Pancreas (tissue), 10 donors: ENCODE results near the gene ADGRG3. TPM values are rescaled to one million over a fixed set of nuclear protein-coding genes. Genes with fewer than 3 reads are reported as not detected.

Experiments
- ATAC-seq, 4 donors: fragments of 200-7000 bp; cut with Tn5 transposase; one replicate each; pipeline versions ENCODE4 v1.8.0 to v1.9.1; 2020; ENCODE audit warnings: mild to moderate bottlenecking in 4 of 4, moderate library complexity in 4 of 4
- DNase-seq, 6 donors: peaks; one replicate each; pipeline ENCODE4 v3.0.0-alpha.2; 2020
- FAIRE-seq: peaks from 2 replicates; lab custom pipeline; 2012; peaks lifted over from hg19 to GRCh38; lab: Jason Lieb, UNC
- H3K27ac ChIP-seq, 4 donors: fragments of 200-600 bp; sonication (generic); 1 replicate in 3 of 4; 2 replicates in 1 of 4; pipeline versions ENCODE4 v1.5.0 to v1.8.0; 2020
- H3K27me3 ChIP-seq, 4 donors: fragments of 200-600 bp; one replicate each; pipeline ENCODE4 v1.8.0; 2021
- H3K36me3 ChIP-seq, 3 donors: fragments of 200-600 bp; sonication (generic) in 1 of 3; one replicate each; pipeline versions ENCODE4 v1.5.0 to v1.8.0; 2020 to 2021
- H3K4me1 ChIP-seq, 3 donors: fragments of 200-600 bp; one replicate each; pipeline ENCODE4 v1.8.0; 2021
- H3K4me3 ChIP-seq, 4 donors: fragments of 200-600 bp; sonication (generic) in 2 of 4; one replicate each; pipeline versions ENCODE4 v1.5.0 to v1.8.0; 2020 to 2021
- H3K9me3 ChIP-seq, 4 donors: fragments of 200-600 bp; one replicate each; pipeline ENCODE4 v1.8.0; 2021
- CTCF ChIP-seq, 4 donors: fragments of 200-600 bp; sonication (generic) in 3 of 4; IDR thresholded peaks; one replicate each; pipeline versions ENCODE4 v1.5.0 to v1.8.0; 2021; ENCODE audit warnings: antibody characterized with exemption in 4 of 4
- WGBS, 2 donors: extraction: QIAGEN DNeasy Blood & Tissue Kit; methylation state at CpG; one replicate each; pipeline ENCODE4 v1.1.7; 2013; 5-methylcytosine and 5-hydroxymethylcytosine counted together
- intact Hi-C, 3 donors: fragments of 100-400 bp; cut with DNase I; formaldehyde crosslinking; loops; one replicate each; pipeline versions ENCODE4 v1.11.1 to v1.14.2; 2022
- polyA plus RNA-seq, 2 donors: library from polyadenylated mRNA; stranded (reverse); fragments of 200-250 nt; gene quantifications; one replicate each; pipeline ENCODE4 v1.2.3, GENCODE V29; 2013
- total RNA-seq, 6 donors: library from RNA; stranded (reverse); fragmentation: NEBNext Ultra II Directional in 4 of 6; extraction: Animal tissue kit (Norgen Biotek cat#: 25700) in 4 of 6; gene quantifications; one replicate each; pipeline versions ENCODE4 v1.2.1 to v1.2.4, GENCODE V29; 2021 to 2023
- donor health status: healthy with polysubstance abuse.
- donor health status: DM: no; HTN: no; CAD: no; lungs with moderate emphysema.
- donor health status: DM: no; HTN: no; CAD: no.
- donor health status: control.
- donor health status: control.
- donor health status: Bipolar disorder and iron deficiency.
- donor health status: DM: yes; HTN: yes; CAD: no.
- donor health status: DM: no; HTN: no; CAD: no.
- donor health status: DM: no; HTN: no; CAD: no.
- donor health status: DM: yes; HTN: yes; CAD: no.

The ADGRG3 gene
- total and polyA plus RNA-seq, 8 donors = 0.14 to 0.84 (median 0.53) TPM

- Histone ChIP-seq H3K27me3 (no peaks in the 10 kb centered on the region), H3K4me3 (no peak overlapping the region), H3K27ac (no peak overlapping the region), H3K4me1 (peaks cover 5 to 6% (median 5%) of the 10 kb centered on the region in 3 donors), H3K36me3 (no peaks in the 10 kb centered on the region), H3K9me3 (no peaks in the 10 kb centered on the region)
- intact Hi-C loops = no loop called here
- no peak for FAIRE-seq
- 93 to 94% methylated on average over 12 of the region's 12 CpGs for WGBS, 2 donors
- no peak for ATAC-seq
- no peak for TF ChIP-seq CTCF (IDR thresholded peaks at IDR 0.05)
- DNase-seq = no peak
Measured at GRCh38 chr16:57679016-57679415, 10.9 kb downstream of the ADGRG3 start.

GRCh38 chr16:57679767-57680482 is 11.8 kb downstream of the ADGRG3 start:
- Histone ChIP-seq H3K4me3 (no peak overlapping the region), H3K27me3 (no peaks in the 10 kb centered on the region), H3K36me3 (no peaks in the 10 kb centered on the region), H3K27ac (no peak overlapping the region), H3K4me1 (peaks cover 5 to 6% (median 5%) of the 10 kb centered on the region in 3 donors), H3K9me3 (no peaks in the 10 kb centered on the region)
- no peak for ATAC-seq
- intact Hi-C loops = no loop called here
- WGBS, 2 donors = 89% methylated on average over 7 of the region's 7 CpGs
- DNase-seq = no peak
- FAIRE-seq = no peak
- no peak for TF ChIP-seq CTCF (IDR thresholded peaks at IDR 0.05)

GRCh38 chr16:57680842-57681375 is 12.8 kb downstream of the ADGRG3 start:
- H3K9me3 ChIP-seq = no peaks in the 10 kb centered on the region
- intact Hi-C loops = no loop called here
- H3K4me1 ChIP-seq = peaks cover 5 to 6% (median 5%) of the 10 kb centered on the region in 3 donors
- no peak overlapping the region for H3K27ac ChIP-seq
- ATAC-seq (no peak), DNase-seq (no peak), FAIRE-seq (no peak)
- 80 to 88% methylated on average over 5 of the region's 5 CpGs for whole genome bisulfite sequencing, 2 donors
- TF ChIP-seq CTCF (IDR thresholded peaks at IDR 0.05) = no peak
- H3K27me3 ChIP-seq = no peaks in the 10 kb centered on the region
- no peak overlapping the region for H3K4me3 ChIP-seq
- no peaks in the 10 kb centered on the region for H3K36me3 ChIP-seq

GRCh38 chr16:57681950-57682728 is 14.0 kb downstream of the ADGRG3 start:
- intact Hi-C loops = no loop called here
- ATAC-seq = no peak
- WGBS, 2 donors = 94 to 95% methylated on average over 13 of the region's 13 CpGs
- Histone ChIP-seq H3K4me3 (no peak overlapping the region), H3K27ac (no peak overlapping the region), H3K4me1 (peaks cover 3 to 5% (median 5%) of the 10 kb centered on the region in 3 donors), H3K36me3 (no peaks in the 10 kb centered on the region), H3K27me3 (no peaks in the 10 kb centered on the region), H3K9me3 (no peaks in the 10 kb centered on the region)
- no peak for FAIRE-seq
- no peak for TF ChIP-seq CTCF (IDR thresholded peaks at IDR 0.05)
- DNase-seq = no peak
